GM19193 (cell line): Measurements from ENCODE around the gene SH3BP5.

Experiments
- POLR2A ChIP-seq: IDR thresholded peaks from 4 replicates; pipeline ENCODE4 v1.6.1; 2011; ENCODE audit not compliant: insufficient read depth, insufficient read length; ENCODE audit errors: extremely low read depth

The SH3BP5 gene

GRCh38 chr3:15354485-15354884 is 22.1 kb upstream of the SH3BP5 start:
- no peak for TF ChIP-seq POLR2A

GRCh38 chr3:15350141-15350540 is 17.8 kb upstream of the SH3BP5 start:
- no peak for TF ChIP-seq POLR2A

GRCh38 chr3:15348246-15348645 is 15.9 kb upstream of the SH3BP5 start:
- no peak for TF ChIP-seq POLR2A

GRCh38 chr3:15347737-15348110 is 15.3 kb upstream of the SH3BP5 start:
- no peak for TF ChIP-seq POLR2A

- TF ChIP-seq POLR2A: no peak
These were observed 14.8 kb upstream of the SH3BP5 start for GRCh38 chr3:15347063-15347736.

GRCh38 chr3:15346516-15346915 is 14.1 kb upstream of the SH3BP5 start:
- TF ChIP-seq POLR2A: no peak

- peak; percentile 45 for TF ChIP-seq POLR2A
These were observed 13.3 kb upstream of the SH3BP5 start for GRCh38 chr3:15345608-15346137.

GRCh38 chr3:15345066-15345607 is 12.8 kb upstream of the SH3BP5 start:
- no peak for TF ChIP-seq POLR2A

GRCh38 chr3:15342945-15343344 is 10.6 kb upstream of the SH3BP5 start:
- no peak for TF ChIP-seq POLR2A

GRCh38 chr3:15342246-15342645 is 9.9 kb upstream of the SH3BP5 start:
- TF ChIP-seq POLR2A: no peak

- TF ChIP-seq POLR2A: no peak
These were observed 8.8 kb upstream of the SH3BP5 start for GRCh38 chr3:15341030-15341726.

GRCh38 chr3:15339786-15340215 is 7.4 kb upstream of the SH3BP5 start:
- no peak for TF ChIP-seq POLR2A

- no peak for TF ChIP-seq POLR2A
These were observed 6.6 kb upstream of the SH3BP5 start for GRCh38 chr3:15339001-15339400.

GRCh38 chr3:15337963-15338362 is 5.6 kb upstream of the SH3BP5 start:
- no peak for TF ChIP-seq POLR2A

GRCh38 chr3:15336057-15336456 is 3.7 kb upstream of the SH3BP5 start:
- TF ChIP-seq POLR2A: no peak

- no peak for TF ChIP-seq POLR2A
These were observed 1.5 kb upstream of the SH3BP5 start for GRCh38 chr3:15333956-15334263.

- TF ChIP-seq POLR2A: no peak
These were observed 941 bp upstream of the SH3BP5 start for GRCh38 chr3:15333099-15333955.
